Keratinocyte (primary cell): Measurements from ENCODE around the gene TBC1D30.

Experiments used
- EZH2 ChIP-seq: IDR thresholded peaks from one replicate; pipeline ENCODE4 v1.6.1; 2012; ENCODE audit warnings: inconsistent platforms, mild to moderate bottlenecking, low read length, moderate library complexity
- TF ChIP-seq, protein P1 (sequence below), 3 experiments: IDR thresholded peaks in 1 of 3; conservative IDR thresholded peaks in 1 of 3; optimal IDR thresholded peaks in 1 of 3; 2 replicates in 2 of 3; 3 replicates in 1 of 3; pipeline versions ENCODE3 to v1.5.1; 2011; ENCODE audit warnings: low read length in 3 of 3, mild to moderate bottlenecking in 3 of 3, moderate library complexity in 2 of 3, control low read depth in 1 of 3, inconsistent platforms in 1 of 3; ENCODE audit not compliant: insufficient read depth in 2 of 3; ENCODE audit errors: extremely low read depth in 1 of 3

DNA sequence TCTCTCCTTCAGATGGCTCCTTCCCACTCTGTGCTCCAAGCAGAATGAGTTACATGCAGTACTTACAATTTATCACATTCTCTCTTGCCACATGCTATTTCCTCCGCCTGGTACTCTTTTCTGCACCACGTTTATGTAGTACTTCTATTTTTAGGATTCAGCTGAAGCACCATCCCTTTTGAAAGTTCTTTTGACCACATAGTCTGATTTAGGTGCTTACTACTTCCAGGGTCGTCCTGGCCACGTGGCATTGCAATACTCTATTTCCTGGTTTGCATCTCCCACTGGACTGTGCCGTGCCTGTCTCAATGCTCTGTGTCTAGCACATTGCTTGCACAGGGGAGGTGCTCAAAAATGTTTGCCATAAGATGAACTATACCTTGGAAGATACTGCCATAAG lies 16.3 kb upstream of the TBC1D30 start:
- TF ChIP-seq, protein P1, sequence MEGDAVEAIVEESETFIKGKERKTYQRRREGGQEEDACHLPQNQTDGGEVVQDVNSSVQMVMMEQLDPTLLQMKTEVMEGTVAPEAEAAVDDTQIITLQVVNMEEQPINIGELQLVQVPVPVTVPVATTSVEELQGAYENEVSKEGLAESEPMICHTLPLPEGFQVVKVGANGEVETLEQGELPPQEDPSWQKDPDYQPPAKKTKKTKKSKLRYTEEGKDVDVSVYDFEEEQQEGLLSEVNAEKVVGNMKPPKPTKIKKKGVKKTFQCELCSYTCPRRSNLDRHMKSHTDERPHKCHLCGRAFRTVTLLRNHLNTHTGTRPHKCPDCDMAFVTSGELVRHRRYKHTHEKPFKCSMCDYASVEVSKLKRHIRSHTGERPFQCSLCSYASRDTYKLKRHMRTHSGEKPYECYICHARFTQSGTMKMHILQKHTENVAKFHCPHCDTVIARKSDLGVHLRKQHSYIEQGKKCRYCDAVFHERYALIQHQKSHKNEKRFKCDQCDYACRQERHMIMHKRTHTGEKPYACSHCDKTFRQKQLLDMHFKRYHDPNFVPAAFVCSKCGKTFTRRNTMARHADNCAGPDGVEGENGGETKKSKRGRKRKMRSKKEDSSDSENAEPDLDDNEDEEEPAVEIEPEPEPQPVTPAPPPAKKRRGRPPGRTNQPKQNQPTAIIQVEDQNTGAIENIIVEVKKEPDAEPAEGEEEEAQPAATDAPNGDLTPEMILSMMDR (optimal IDR thresholded peaks at IDR 0.05 in 1 of 3, IDR thresholded peaks at IDR 0.05 in 1 of 3, conservative IDR thresholded peaks at IDR 0.05 in 1 of 3; ENCODE audit: extremely low read depth in 1 of 3, insufficient read depth in 2 of 3, low read length in 3 of 3): no peak
- no peak for TF ChIP-seq EZH2
